Stimulated activated naive CD4-positive, alpha-beta T cell treated with Interleukin-2 at 50 U/mL for 16 hours (primary cell): Measurements from ENCODE around the gene HES1.

Source experiments
- DNase-seq: peaks from one replicate; lab custom pipeline; 2025; lab: John Stamatoyannopoulos, UW

The HES1 gene

GRCh38 chr3:194167480-194168282 is 31.7 kb downstream of the HES1 start:
- no peak for DNase-seq

GRCh38 chr3:194168994-194169393 is 33.0 kb downstream of the HES1 start:
- DNase-seq: no peak

- no peak for DNase-seq
Observed at GRCh38 chr3:194169595-194169994, 33.6 kb downstream of the HES1 start.

- DNase-seq: no peak
Observed at GRCh38 chr3:194170793-194171192, 34.8 kb downstream of the HES1 start.

- no peak for DNase-seq
Observed at GRCh38 chr3:194174406-194174805, 38.5 kb downstream of the HES1 start.

GRCh38 chr3:194174980-194175379 is 39.0 kb downstream of the HES1 start:
- no peak for DNase-seq

- DNase-seq: no peak
Observed at GRCh38 chr3:194176274-194176991, 40.5 kb downstream of the HES1 start.

- no peak for DNase-seq
Observed at GRCh38 chr3:194177141-194177540, 41.2 kb downstream of the HES1 start.

GRCh38 chr3:194178128-194178527 is 42.2 kb downstream of the HES1 start:
- DNase-seq: no peak

GRCh38 chr3:194178669-194179068 is 42.7 kb downstream of the HES1 start:
- DNase-seq: no peak

- DNase-seq: no peak
Observed at GRCh38 chr3:194180570-194180969, 44.6 kb downstream of the HES1 start.

- DNase-seq: no peak
Observed at GRCh38 chr3:194181612-194182529, 45.9 kb downstream of the HES1 start.

GRCh38 chr3:194183271-194183670 is 47.3 kb downstream of the HES1 start:
- no peak for DNase-seq

- no peak for DNase-seq
Observed at GRCh38 chr3:194184265-194184751, 48.4 kb downstream of the HES1 start.

- DNase-seq: no peak
Observed at GRCh38 chr3:194184801-194185200, 48.9 kb downstream of the HES1 start.

GRCh38 chr3:194185221-194185620 is 49.3 kb downstream of the HES1 start:
- DNase-seq: no peak

- DNase-seq: no peak
Observed at GRCh38 chr3:194187233-194187944, 51.4 kb downstream of the HES1 start.
